CD4-positive, alpha-beta T cell treated with Interleukin-6 at 100 ng/mL for 8 hours (primary cell): Measurements from ENCODE around the gene SRR.
"Not testable (repeated sequence)": the region's sequence is repeated elsewhere in the genome, so short reads cannot be mapped to it uniquely, and the experiment has no call there.

Experiments
- DNase-seq: peaks from one replicate; pipeline ENCODE4 v3.0.0-alpha.2; 2020; ENCODE audit warnings: mixed read lengths, low spot score

The SRR gene

GRCh38 chr17:2303204-2304188, at the start of gene SRR, which contains the start of gene SMG6:
Gene SRR (plus strand): TSS chr17:2303950. CDS start chr17:2315561, 11,611 bp downstream.
Gene SMG6 (minus strand): TSS chr17:2303785. CDS start chr17:2303720, 65 bp downstream.
- DNase-seq = peak; percentile 94

DNA sequence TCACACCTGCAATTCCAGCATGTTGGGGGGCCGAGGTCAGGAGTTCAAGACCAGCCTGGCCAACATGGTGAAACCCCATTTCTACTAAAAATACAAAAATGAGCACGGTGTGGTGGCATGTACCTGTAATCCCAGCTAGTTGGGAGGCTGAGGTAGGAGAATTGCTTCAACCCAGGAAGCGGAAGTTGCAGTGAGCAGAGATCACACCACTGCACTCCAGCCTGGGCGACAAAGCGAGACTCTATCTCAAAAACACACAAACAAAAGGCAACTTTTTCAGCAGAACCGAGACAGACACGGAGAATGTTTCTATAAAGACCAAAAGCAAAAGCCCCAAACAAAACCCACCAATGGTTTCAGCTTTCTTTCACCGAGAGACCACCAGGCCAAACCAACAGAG, 44.9 kb upstream of the SRR start:
- DNase-seq = not testable (repeated sequence)

- DNase-seq = peak; percentile 58
Measured at GRCh38 chr17:2259769-2260536, 43.8 kb upstream of the SRR start.

DNA sequence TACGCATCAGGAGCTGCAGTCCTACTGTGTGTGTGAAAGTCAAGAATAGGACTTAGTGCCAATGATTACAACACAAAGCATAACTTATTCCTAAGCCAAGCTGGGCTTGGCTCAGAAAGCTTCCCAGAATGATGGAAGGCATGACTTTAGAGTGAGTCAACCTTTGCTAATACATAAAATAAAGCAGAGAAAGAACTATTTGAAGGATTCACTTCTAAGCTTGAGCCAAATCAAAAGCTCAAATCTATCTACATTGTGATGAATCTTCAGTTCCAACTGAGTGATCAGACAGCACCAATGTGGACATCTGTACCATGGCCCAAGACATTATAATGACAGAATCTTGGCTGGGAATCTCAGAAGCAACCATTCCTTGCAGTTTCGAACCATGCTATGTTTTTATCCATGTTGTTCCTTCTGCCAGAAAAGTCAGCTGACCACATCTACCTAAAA, 41.6 kb upstream of the SRR start:
- DNase-seq = no peak

GRCh38 chr17:2263183-2264066, 40.3 kb upstream of the SRR start:
- DNase-seq = no peak

- no peak for DNase-seq
Measured at GRCh38 chr17:2264067-2264860, 39.5 kb upstream of the SRR start.

GRCh38 chr17:2265166-2265565, 38.6 kb upstream of the SRR start:
- DNase-seq = not testable (repeated sequence)

- peak; percentile 90 for DNase-seq
Measured at GRCh38 chr17:2266045-2266864, 37.5 kb upstream of the SRR start.

- DNase-seq = peak; percentile 18
Measured at GRCh38 chr17:2266865-2267228, 36.9 kb upstream of the SRR start.

DNA sequence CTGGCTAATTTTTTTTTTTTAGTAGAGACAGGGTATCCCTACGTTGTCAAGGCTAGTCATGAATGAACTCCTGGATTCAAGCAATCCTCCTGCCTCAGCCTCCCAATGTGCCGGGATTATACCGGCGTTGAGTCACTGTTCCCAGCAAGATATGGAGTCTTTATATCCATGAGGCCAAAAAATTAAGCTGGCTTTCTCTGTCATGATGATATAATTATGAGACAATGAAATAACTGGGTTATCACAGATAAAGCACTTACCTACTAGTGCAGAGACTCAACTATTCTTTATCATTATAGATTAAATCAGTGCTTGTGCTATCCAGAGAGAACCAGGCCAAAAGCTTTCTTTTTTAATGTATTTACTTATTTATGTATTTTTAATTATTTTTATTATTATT, 36.4 kb upstream of the SRR start:
- no peak for DNase-seq

GRCh38 chr17:2271985-2272702, 31.6 kb upstream of the SRR start:
- DNase-seq = no peak

- DNase-seq = no peak
Measured at GRCh38 chr17:2274414-2274813, 29.3 kb upstream of the SRR start.

DNA sequence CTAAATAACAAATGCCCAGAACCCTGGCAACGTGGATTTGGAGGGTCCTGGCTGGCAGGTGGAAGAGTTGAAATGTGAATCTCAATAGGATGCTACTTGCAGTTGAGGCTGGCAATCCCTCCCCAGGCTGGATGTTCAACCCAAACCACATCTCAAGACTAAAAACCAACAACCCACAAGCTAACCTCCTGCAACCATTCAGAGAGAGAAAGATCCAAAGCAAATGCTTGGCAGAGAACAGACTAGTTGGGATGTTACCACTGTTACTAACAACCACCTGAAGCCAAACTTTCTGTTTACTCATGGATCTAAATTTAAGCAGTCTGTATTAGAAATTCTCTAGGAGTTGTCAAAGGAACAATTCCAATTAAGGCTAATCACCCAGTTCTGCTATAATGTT, 28.0 kb upstream of the SRR start:
- peak; percentile 28 for DNase-seq

GRCh38 chr17:2277429-2278170, 26.1 kb upstream of the SRR start:
- DNase-seq = no peak

DNA sequence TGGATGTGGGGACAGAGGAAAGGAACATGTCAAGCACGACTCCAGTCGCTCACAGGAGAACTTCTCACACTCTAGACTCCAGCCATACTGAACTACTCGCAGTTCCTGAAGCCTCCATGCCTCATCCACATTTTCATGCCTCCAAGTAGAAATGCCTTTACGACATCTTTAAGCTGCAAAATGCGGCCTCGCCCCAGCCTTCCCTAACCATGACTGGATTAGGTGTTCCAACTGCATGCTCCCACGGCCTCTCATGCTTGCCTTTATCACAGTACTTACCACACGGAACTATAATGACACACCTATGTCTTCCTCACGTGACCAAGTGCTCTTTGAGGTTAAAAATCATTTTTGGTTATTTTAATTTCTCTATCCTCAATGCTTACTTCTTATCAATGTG, 24.0 kb upstream of the SRR start:
- DNase-seq = no peak

DNA sequence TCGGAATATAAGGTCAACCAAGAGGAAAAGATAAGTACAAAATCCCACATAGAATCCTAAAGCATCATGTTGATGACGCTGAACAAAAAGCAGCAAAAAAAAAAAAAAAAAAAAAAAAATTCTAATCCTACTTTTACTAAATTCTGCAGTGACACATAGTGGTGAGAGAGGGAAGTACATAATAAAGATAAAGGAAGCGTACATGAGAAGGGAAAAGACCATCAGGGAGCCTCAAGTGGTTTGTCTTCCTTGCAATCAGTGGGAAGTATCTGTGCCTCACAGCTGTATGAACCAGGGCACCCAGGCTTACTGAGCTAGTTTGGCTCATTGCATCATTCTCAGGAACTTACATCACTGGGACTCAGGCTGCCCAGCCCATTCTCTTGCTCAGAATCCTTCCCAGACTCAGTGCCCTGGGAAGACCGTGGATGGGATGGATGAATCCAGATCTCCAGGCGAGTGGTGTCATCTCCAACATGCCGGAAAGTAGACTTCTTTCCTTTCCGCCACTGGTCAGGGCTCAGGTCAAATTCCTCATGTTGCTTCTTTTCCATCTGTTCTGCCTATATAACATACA, 21.4 kb upstream of the SRR start:
- DNase-seq = peak; percentile 54

- DNase-seq = no peak
Measured at GRCh38 chr17:2283302-2283701, 20.4 kb upstream of the SRR start.

DNA sequence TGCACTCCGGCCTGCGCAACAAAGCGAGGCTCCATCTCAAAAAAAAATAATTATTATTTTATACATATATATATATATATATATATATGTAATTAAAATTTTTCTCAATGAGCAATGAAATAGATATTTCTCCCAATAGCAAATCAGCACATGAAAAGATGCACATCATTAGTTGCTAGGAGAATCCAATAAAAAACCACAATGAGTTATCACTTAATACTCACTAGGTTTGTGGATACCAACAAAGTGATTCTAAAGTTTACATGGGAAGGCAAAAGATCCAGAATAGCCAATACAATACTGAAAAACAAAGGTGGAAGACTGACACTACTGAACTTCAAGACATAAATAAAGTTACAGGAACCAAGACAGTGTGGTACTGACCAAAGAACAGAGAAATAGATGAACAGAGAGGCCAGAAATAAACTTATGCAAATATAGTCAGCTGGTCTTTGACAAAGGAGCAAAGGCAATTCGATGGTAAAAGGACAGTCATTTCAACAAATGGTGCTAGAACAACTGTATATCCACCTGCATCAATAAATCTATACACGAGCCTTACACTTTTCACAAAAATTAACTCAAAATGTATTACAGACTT, 13.8 kb upstream of the SRR start:
- no peak for DNase-seq
